ENCODE measurements around the gene QKI. TPM values are rescaled to one million over a fixed set of nuclear protein-coding genes. Genes with fewer than 3 reads are reported as not detected.

The QKI gene
- total RNA-seq, 1 experiment from 2014 or later: 176 TPM

GRCh38 chr6:163459007-163459406, 44.5 kb downstream of the QKI start:
- H3K23me2 ChIP-seq (ENCODE audit: insufficient read length, low read depth, low read length, poor library complexity, severe bottlenecking): no peaks in the 10 kb centered on the region
- peaks cover 2% of the 10 kb centered on the region for H3K79me1 ChIP-seq (ENCODE audit: insufficient read depth, low read depth, low read length, poor library complexity, severe bottlenecking)
- DNase-seq: no peak
- H2BK5ac ChIP-seq (ENCODE audit: insufficient read length, low read length): no peak overlapping the region
- no peaks in the 10 kb centered on the region for H3K9me3 ChIP-seq (ENCODE audit: control insufficient read depth, low read depth, low read length)
- Mint-ChIP-seq H3K27me3 (ENCODE audit: low read depth) (no peaks in the 10 kb centered on the region), H3K9me3 (peaks cover 0 to 1% of the 10 kb centered on the region in 2 experiments; a peak in 1 of 5 replicates), H3K4me1 (peaks cover 24 to 29% of the 10 kb centered on the region in 2 experiments), H3K4me3 (no peak overlapping the region), H3K27ac (peak overlapping the region in 1 of 3 experiments; percentile 62; a peak in 3 of 7 replicates), H3K36me3 (ENCODE audit: insufficient read depth in 1 of 3, low read depth in 3 of 3) (peaks cover 5 to 17% (median 7%) of the 10 kb centered on the region in 3 experiments; a peak in 5 of 7 replicates)
- H2BK120ac ChIP-seq (ENCODE audit: low read depth, low read length, poor library complexity, severe bottlenecking): no peak overlapping the region
- no peak overlapping the region for H4K5ac ChIP-seq (ENCODE audit: insufficient read length, low read depth, low read length)
- H2BK20ac ChIP-seq (ENCODE audit: low read depth, low read length, poor library complexity, severe bottlenecking): no peak overlapping the region
- H3K4me2 ChIP-seq (ENCODE audit: insufficient read depth, insufficient read length, low read length): no peak overlapping the region
- no peak overlapping the region for H4K8ac ChIP-seq (replicated peaks; ENCODE audit: insufficient read length, low read depth, low read length)
- H3K23ac ChIP-seq (ENCODE audit: insufficient read length, low read depth, low read length): no peak overlapping the region
- no peak overlapping the region for H2AK5ac ChIP-seq (ENCODE audit: insufficient read length, low read length)
- H3K27ac ChIP-seq (ENCODE audit: insufficient read length, low read depth, low read length): no peak overlapping the region
- no peak overlapping the region for H3K4ac ChIP-seq (ENCODE audit: low read depth, low read length)
- no peak overlapping the region for H3K56ac ChIP-seq (ENCODE audit: insufficient read length, low read depth, low read length)
- H2BK15ac ChIP-seq (ENCODE audit: low read depth, low read length): no peak overlapping the region
- H4K91ac ChIP-seq (ENCODE audit: insufficient read length, low read depth, low read length): no peak overlapping the region
- H2AFZ ChIP-seq (ENCODE audit: low read length): no peak overlapping the region
- no peak overlapping the region for H3K9ac ChIP-seq (ENCODE audit: extremely low read depth, insufficient read length, low read length)
- H2BK12ac ChIP-seq (ENCODE audit: insufficient read length, low read depth, low read length): no peak overlapping the region
- no peaks in the 10 kb centered on the region for H3K27me3 ChIP-seq (ENCODE audit: insufficient read depth, low read length)
- no CpG with 5 or more reads among the region's 2 CpGs for WGBS (ENCODE audit: extremely low coverage, insufficient read length, low lambda C conversion rate)
- H3K18ac ChIP-seq (ENCODE audit: insufficient read length, low read depth, low read length): no peak overlapping the region
- peaks cover 17% of the 10 kb centered on the region; the same call in 1 of the 2 replicates for H3K79me2 ChIP-seq (ENCODE audit: insufficient read depth, low read length)
- no peak overlapping the region; the same call in 1 of the 2 replicates for H3K14ac ChIP-seq (ENCODE audit: insufficient read depth, low read length)
- no peak overlapping the region for H3T11ph ChIP-seq (ENCODE audit: low read length)
- no peaks in the 10 kb centered on the region; the same call in none of the 2 replicates for H3K4me1 ChIP-seq (ENCODE audit: insufficient read depth, low read length)
- H4K20me1 ChIP-seq (ENCODE audit: control insufficient read depth, insufficient read depth, insufficient read length): no peaks in the 10 kb centered on the region
- TF ChIP-seq, protein P1, sequence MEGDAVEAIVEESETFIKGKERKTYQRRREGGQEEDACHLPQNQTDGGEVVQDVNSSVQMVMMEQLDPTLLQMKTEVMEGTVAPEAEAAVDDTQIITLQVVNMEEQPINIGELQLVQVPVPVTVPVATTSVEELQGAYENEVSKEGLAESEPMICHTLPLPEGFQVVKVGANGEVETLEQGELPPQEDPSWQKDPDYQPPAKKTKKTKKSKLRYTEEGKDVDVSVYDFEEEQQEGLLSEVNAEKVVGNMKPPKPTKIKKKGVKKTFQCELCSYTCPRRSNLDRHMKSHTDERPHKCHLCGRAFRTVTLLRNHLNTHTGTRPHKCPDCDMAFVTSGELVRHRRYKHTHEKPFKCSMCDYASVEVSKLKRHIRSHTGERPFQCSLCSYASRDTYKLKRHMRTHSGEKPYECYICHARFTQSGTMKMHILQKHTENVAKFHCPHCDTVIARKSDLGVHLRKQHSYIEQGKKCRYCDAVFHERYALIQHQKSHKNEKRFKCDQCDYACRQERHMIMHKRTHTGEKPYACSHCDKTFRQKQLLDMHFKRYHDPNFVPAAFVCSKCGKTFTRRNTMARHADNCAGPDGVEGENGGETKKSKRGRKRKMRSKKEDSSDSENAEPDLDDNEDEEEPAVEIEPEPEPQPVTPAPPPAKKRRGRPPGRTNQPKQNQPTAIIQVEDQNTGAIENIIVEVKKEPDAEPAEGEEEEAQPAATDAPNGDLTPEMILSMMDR (conservative IDR thresholded peaks at IDR 0.05): no peak
